Activated B cell treated with CpG ODN at 0.5 μM for 24 hours (primary cell): Measurements from ENCODE around the gene TSPAN7. TPM values are rescaled to one million over a fixed set of nuclear protein-coding genes. Genes with fewer than 3 reads are reported as not detected.

Source experiments
- ATAC-seq: fragments of 200-7000 bp; cut with Tn5 transposase; one replicate; pipeline ENCODE4 v1.10.0; 2021; ENCODE audit warnings: low read depth, mild to moderate bottlenecking, moderate library complexity
- CTCF ChIA-PET: fragments of 350-600 bp; sonication (Branson Sonifier 250); formaldehyde crosslinking; loops from one replicate; lab custom pipeline; 2021; ENCODE audit warnings: antibody characterized with exemption; lab: Charles Lee
- POLR2A ChIA-PET: fragments of 350-600 bp; sonication (Branson Sonifier 250); formaldehyde crosslinking; loops from one replicate; lab custom pipeline; 2021; ENCODE audit warnings: antibody characterized with exemption; lab: Charles Lee
- DNase-seq: peaks from one replicate; pipeline ENCODE4 v3.0.0; 2022
- H3K27ac Mint-ChIP-seq: one replicate; pipeline ENCODE4 v1.8.0; 2020; ENCODE audit warnings: mixed read lengths
- H3K27me3 Mint-ChIP-seq: one replicate; pipeline ENCODE4 v1.8.0; 2021; ENCODE audit warnings: mixed read lengths
- H3K36me3 Mint-ChIP-seq: one replicate; pipeline ENCODE4 v1.8.0; 2021; ENCODE audit warnings: low read depth, mixed read lengths
- H3K4me1 Mint-ChIP-seq: one replicate; pipeline ENCODE4 v1.8.0; 2021; ENCODE audit warnings: mixed read lengths
- H3K4me3 Mint-ChIP-seq: one replicate; pipeline ENCODE4 v1.8.0; 2020; ENCODE audit warnings: mild to moderate bottlenecking, mixed read lengths
- H3K9me3 Mint-ChIP-seq: one replicate; pipeline ENCODE4 v1.8.0; 2020; ENCODE audit warnings: mixed read lengths
- intact Hi-C: fragments of 100-400 bp; cut with micrococcal nuclease; formaldehyde crosslinking; loops from one replicate; pipeline ENCODE4 v1.15.1; 2024
- total RNA-seq: library from RNA; stranded (reverse); gene quantifications from 2 replicates; pipeline ENCODE4 v1.2.3, GENCODE V29; 2022
- TF ChIP-seq, protein P1 (sequence below): fragments of 200-600 bp; IDR thresholded peaks from one replicate; pipeline ENCODE4 v1.8.0; 2022; ENCODE audit warnings: antibody characterized with exemption, mild to moderate bottlenecking

The TSPAN7 gene
- total RNA-seq, 1 donor from 2014 or later, result not detected

GRCh38 chrX:38516196-38516774 lies 45.1 kb upstream of the TSPAN7 start:
- ChIA-PET POLR2A (no interaction called here), CTCF (no interaction called here)
- Mint-ChIP-seq H3K36me3 (no peaks in the 10 kb centered on the region), H3K4me3 (no peak overlapping the region), H3K27ac (no peak overlapping the region), H3K9me3 (no peaks in the 10 kb centered on the region), H3K4me1 (no peaks in the 10 kb centered on the region), H3K27me3 (no peaks in the 10 kb centered on the region)
- ATAC-seq (no peak), DNase-seq (no peak)
- TF ChIP-seq, protein P1, sequence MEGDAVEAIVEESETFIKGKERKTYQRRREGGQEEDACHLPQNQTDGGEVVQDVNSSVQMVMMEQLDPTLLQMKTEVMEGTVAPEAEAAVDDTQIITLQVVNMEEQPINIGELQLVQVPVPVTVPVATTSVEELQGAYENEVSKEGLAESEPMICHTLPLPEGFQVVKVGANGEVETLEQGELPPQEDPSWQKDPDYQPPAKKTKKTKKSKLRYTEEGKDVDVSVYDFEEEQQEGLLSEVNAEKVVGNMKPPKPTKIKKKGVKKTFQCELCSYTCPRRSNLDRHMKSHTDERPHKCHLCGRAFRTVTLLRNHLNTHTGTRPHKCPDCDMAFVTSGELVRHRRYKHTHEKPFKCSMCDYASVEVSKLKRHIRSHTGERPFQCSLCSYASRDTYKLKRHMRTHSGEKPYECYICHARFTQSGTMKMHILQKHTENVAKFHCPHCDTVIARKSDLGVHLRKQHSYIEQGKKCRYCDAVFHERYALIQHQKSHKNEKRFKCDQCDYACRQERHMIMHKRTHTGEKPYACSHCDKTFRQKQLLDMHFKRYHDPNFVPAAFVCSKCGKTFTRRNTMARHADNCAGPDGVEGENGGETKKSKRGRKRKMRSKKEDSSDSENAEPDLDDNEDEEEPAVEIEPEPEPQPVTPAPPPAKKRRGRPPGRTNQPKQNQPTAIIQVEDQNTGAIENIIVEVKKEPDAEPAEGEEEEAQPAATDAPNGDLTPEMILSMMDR, result no peak
- intact Hi-C loops, result no loop called here

DNA sequence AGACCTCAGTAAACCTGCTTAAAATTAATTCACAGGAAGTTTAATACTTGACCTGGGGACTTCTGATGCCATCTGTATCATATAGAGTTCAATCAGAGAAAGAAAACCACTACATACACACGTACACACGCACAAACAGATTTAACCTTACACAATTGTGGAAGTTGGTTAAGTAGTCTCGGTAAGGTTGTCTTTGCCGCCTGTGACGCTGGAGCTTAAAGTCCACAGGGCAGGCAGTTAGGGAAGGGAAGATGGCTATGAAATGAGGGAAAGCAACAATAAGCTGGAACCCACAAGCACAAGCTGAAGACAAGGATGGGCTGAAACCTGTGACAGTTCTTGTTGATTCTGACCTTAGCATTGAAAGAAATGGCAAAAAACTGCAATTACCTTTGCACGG lies 41.7 kb upstream of the TSPAN7 start:
- ATAC-seq (no peak), DNase-seq (no peak)
- no peaks in the 10 kb centered on the region for H3K9me3 Mint-ChIP-seq
- ChIA-PET POLR2A (no interaction called here), CTCF (no interaction called here)
- no peaks in the 10 kb centered on the region for H3K4me1 Mint-ChIP-seq
- H3K36me3 Mint-ChIP-seq, result no peaks in the 10 kb centered on the region
- no peak overlapping the region for H3K27ac Mint-ChIP-seq
- intact Hi-C loops, result no loop called here
- no peak overlapping the region for H3K4me3 Mint-ChIP-seq
- TF ChIP-seq, protein P1, result no peak
- no peaks in the 10 kb centered on the region for H3K27me3 Mint-ChIP-seq

DNA sequence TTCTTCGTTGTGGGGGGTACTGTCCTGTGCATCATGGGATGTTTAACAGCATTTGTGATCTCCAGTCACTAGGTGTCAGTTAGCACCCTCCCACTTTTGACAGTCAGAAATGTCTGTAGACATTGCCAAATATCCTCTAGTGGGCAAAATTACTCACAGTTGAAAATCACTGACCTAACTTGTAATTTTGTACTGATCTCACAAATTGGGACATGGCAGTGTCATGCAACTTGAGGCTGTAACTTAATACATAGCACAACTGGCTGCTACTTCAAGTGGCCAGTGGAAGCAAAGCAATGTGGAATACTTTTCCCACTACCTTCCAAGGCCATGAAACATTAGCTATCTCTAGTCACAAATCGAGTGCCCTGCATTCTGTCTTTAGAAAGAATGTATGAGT lies 23.2 kb upstream of the TSPAN7 start:
- no peak for ATAC-seq
- H3K27me3 Mint-ChIP-seq, result no peaks in the 10 kb centered on the region
- no peak for DNase-seq
- TF ChIP-seq, protein P1, result no peak
- ChIA-PET POLR2A (no interaction called here), CTCF (no interaction called here)
- H3K9me3 Mint-ChIP-seq, result no peaks in the 10 kb centered on the region
- intact Hi-C loops, result no loop called here
- H3K4me1 Mint-ChIP-seq, result no peaks in the 10 kb centered on the region
- no peaks in the 10 kb centered on the region for H3K36me3 Mint-ChIP-seq
- no peak overlapping the region for H3K27ac Mint-ChIP-seq
- no peak overlapping the region for H3K4me3 Mint-ChIP-seq

DNA sequence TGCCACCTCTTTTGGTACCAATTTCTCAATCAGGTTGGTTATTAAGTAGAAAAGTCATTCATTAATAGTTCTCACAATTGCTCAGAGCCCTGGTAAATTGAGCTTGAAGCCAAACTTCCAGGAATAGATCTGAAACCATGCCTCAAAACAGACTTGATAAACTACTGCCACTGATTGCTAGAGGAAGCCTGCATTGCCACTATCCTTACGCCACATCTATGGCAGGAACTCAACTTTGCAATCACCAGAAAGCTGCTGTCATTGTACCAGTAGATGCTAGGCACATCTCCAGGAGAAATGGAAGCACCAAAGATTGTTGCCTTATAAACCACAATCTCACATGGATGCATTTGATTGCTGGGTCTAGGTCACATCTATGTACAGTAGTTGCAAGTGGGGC lies 21.6 kb upstream of the TSPAN7 start:
- no peaks in the 10 kb centered on the region for H3K4me1 Mint-ChIP-seq
- CTCF ChIA-PET, result no interaction called here

GRCh38 chrX:38548508-38548907 lies 12.8 kb upstream of the TSPAN7 start:
- POLR2A ChIA-PET, result no interaction called here
- Mint-ChIP-seq H3K4me1 (no peaks in the 10 kb centered on the region), H3K27ac (no peak overlapping the region), H3K27me3 (no peaks in the 10 kb centered on the region), H3K9me3 (no peaks in the 10 kb centered on the region), H3K36me3 (no peaks in the 10 kb centered on the region), H3K4me3 (no peak overlapping the region)
- ATAC-seq (no peak), DNase-seq (no peak)
- TF ChIP-seq, protein P1, result no peak
- CTCF ChIA-PET, result no interaction called here
- intact Hi-C loops, result no loop called here

More for the DNA sequence above, 21.6 kb upstream of the TSPAN7 start:
- intact Hi-C loops, result no loop called here
- no peak overlapping the region for H3K4me3 Mint-ChIP-seq
- TF ChIP-seq, protein P1, result no peak
- POLR2A ChIA-PET, result no interaction called here
- no peaks in the 10 kb centered on the region for H3K27me3 Mint-ChIP-seq
- ATAC-seq, result no peak
- no peak for DNase-seq
- H3K27ac Mint-ChIP-seq, result no peak overlapping the region
- no peaks in the 10 kb centered on the region for H3K36me3 Mint-ChIP-seq
- H3K9me3 Mint-ChIP-seq, result no peaks in the 10 kb centered on the region
